Brain microvascular endothelial cell (primary cell): Measurements from ENCODE around the gene CPN2.

Experiments
- DNase-seq: peaks from one replicate; pipeline ENCODE4 v3.0.0-alpha.2; 2020
- H3K27ac ChIP-seq: fragments of 250-450 bp; sonication (Bioruptor Pico); 2 replicates; pipeline ENCODE4 v1.5.1; 2020; ENCODE audit warnings: mild to moderate bottlenecking, moderate library complexity
- H3K27me3 ChIP-seq: fragments of 250-450 bp; sonication (Bioruptor Pico); replicated peaks from 2 replicates; pipeline ENCODE4 v1.5.1; 2020; ENCODE audit warnings: mild to moderate bottlenecking
- H3K36me3 ChIP-seq: fragments of 250-450 bp; sonication (Bioruptor Pico); replicated peaks from 2 replicates; pipeline ENCODE4 v1.5.1; 2020; ENCODE audit warnings: mild to moderate bottlenecking
- H3K4me3 ChIP-seq: 2 replicates; pipeline ENCODE4 v1.5.1; 2011; ENCODE audit warnings: low read depth, mild to moderate bottlenecking, control low read depth, low read length, moderate library complexity
- CTCF ChIP-seq: IDR thresholded peaks from 2 replicates; pipeline ENCODE4 v1.5.1; 2011; ENCODE audit warnings: low read depth, mild to moderate bottlenecking, moderate library complexity, low read length, control low read depth, inconsistent platforms; ENCODE audit errors: missing control alignments
- in situ Hi-C: cut with HindIII; loops from 2 replicates; pipeline ENCODE4 v1.10.0; 2017; ENCODE audit warnings: low sequenced_read_pairs, low pct_ligation_motif_present

Gene CPN2

DNA sequence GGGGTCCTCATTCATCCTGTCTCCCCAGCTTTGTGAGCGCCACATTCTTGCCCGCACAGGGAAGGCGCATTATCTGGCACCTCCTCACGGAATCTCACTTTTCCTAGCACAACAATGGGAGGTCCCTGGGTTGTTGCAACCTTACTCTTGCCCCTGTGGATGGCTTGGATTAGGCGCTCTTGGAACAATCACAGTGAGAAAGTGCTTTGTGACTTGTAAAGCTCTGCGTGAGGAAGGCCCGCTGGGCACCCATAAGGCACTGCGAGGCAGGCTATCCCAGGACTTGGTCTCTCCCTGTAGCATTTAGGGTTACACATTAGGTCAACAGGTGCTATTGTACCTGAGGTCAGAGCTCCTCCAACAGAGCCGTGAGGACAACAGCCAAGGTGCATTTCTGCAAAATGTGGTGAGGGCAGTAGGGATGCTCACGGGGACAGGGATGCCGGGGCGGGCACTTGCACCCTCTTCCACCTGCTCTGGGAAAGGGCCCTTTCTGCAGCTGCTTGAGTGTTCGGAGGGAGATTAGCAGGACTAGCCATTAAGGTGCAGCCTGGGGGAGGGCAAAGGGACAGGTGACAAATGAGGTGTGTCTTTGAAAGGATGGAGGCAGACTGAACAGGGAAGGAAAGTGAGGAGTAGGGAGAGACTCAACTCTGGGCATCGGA, 32.3 kb upstream of the CPN2 start:
- no peak for TF ChIP-seq CTCF
- peaks cover 20% of the 10 kb centered on the region for H3K27me3 ChIP-seq
- no peak overlapping the region for H3K27ac ChIP-seq
- in situ Hi-C loops, result no loop called here
- no peak for DNase-seq
- no peaks in the 10 kb centered on the region for H3K36me3 ChIP-seq
- no peak overlapping the region for H3K4me3 ChIP-seq

GRCh38 chr3:194382892-194383223, 31.7 kb upstream of the CPN2 start:
- no peak overlapping the region for H3K27ac ChIP-seq
- no peak overlapping the region for H3K4me3 ChIP-seq
- H3K27me3 ChIP-seq, result peaks cover 20% of the 10 kb centered on the region
- no peak for DNase-seq
- no peak for TF ChIP-seq CTCF
- in situ Hi-C loops, result no loop called here
- no peaks in the 10 kb centered on the region for H3K36me3 ChIP-seq

- no peak for TF ChIP-seq CTCF
- in situ Hi-C loops, result no loop called here
- peaks cover 20% of the 10 kb centered on the region for H3K27me3 ChIP-seq
These were observed 31.2 kb upstream of the CPN2 start for GRCh38 chr3:194382196-194382891.

DNA sequence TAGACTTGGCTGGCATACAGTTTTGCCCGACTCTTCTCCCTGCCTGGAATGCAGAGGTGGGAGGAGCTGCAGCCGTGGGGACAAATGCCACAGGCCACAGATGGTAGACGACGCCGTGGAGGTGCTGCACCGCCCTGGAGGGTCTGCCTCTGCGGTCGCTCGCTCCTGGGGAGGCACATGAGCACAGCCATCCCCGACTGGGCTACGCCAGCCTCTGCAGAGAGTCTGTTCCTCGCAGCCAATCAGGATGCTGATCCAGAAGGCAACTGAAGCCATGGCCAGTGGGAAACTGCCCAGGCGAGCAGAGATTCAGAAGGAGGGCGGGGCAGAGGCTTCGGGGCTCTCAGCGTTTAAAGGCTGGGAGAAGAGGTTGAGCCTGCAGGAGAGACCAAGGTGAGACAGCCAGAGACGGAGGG, 30.3 kb upstream of the CPN2 start:
- no peak for TF ChIP-seq CTCF
- Histone ChIP-seq H3K4me3 (no peak overlapping the region), H3K27ac (no peak overlapping the region), H3K36me3 (no peaks in the 10 kb centered on the region), H3K27me3 (peaks cover 20% of the 10 kb centered on the region)
- DNase-seq, result no peak
- in situ Hi-C loops, result no loop called here

More at GRCh38 chr3:194382196-194382891, 31.2 kb upstream of the CPN2 start:
- no peak overlapping the region for H3K27ac ChIP-seq
- no peak overlapping the region for H3K4me3 ChIP-seq
- no peak for DNase-seq
- no peaks in the 10 kb centered on the region for H3K36me3 ChIP-seq

- in situ Hi-C loops, result no loop called here
- H3K4me3 ChIP-seq, result no peak overlapping the region
- H3K36me3 ChIP-seq, result no peaks in the 10 kb centered on the region
- peaks cover 15% of the 10 kb centered on the region for H3K27me3 ChIP-seq
- DNase-seq, result no peak
- no peak for TF ChIP-seq CTCF
- no peak overlapping the region for H3K27ac ChIP-seq
These were observed 29.2 kb upstream of the CPN2 start for GRCh38 chr3:194380326-194380725.

DNA sequence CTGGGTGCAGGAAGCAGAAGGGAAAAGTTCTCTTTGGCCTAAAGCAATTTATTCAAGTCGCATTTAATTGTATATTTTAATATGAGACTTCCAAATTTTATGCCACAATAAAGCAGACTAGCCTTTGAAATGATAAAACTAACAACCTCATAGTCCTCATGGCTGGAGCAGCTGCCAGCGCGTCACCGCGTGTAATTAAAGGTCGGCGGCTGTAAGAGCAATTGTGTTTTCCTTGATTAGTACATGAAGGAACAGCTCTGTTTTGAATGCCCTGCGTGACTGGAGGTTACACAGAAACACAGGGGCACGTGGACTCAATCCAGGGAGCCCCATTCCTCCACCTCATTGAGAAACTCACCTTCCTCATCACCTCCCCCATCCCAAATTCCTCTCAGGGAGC, 28.5 kb upstream of the CPN2 start:
- no peak for TF ChIP-seq CTCF
- peaks cover 15% of the 10 kb centered on the region for H3K27me3 ChIP-seq
- in situ Hi-C loops, result no loop called here

More for the DNA sequence above, 28.5 kb upstream of the CPN2 start:
- DNase-seq, result no peak
- no peak overlapping the region for H3K27ac ChIP-seq
- H3K4me3 ChIP-seq, result no peak overlapping the region
- H3K36me3 ChIP-seq, result no peaks in the 10 kb centered on the region
